Measurements from ENCODE around the gene RNU5B-1. TPM values are rescaled to one million over a fixed set of nuclear protein-coding genes. Genes with fewer than 3 reads are reported as not detected.
"Not testable (repeated sequence)": the region's sequence is repeated elsewhere in the genome, so short reads cannot be mapped to it uniquely, and the experiment has no call there.

The RNU5B-1 gene
- polyA plus RNA-seq, 1 donor = not detected

- H3K27me3 ChIP-seq (ENCODE audit: control insufficient read depth, insufficient read depth, low read length) = no peaks in the 10 kb centered on the region
- no CpG with 5 or more reads among the region's 4 CpGs for WGBS (ENCODE audit: insufficient coverage, low lambda C conversion rate)
- H3K4me3 ChIP-seq (ENCODE audit: low read length) = no peak overlapping the region
- no peak for DNase-seq
- H3K9me3 ChIP-seq (ENCODE audit: control insufficient read depth, low read depth, low read length) = no peaks in the 10 kb centered on the region
- no peak overlapping the region for H3K27ac ChIP-seq (ENCODE audit: low read length)
- no peaks in the 10 kb centered on the region for H3K4me1 ChIP-seq (ENCODE audit: control insufficient read depth, insufficient read depth, low read length)
- H3K36me3 ChIP-seq (ENCODE audit: control insufficient read depth, insufficient read depth, low read length) = peaks cover 18% of the 10 kb centered on the region
Measured at GRCh38 chr15:65268411-65268810, 36.1 kb upstream of the RNU5B-1 start.

- H3K4me3 ChIP-seq (ENCODE audit: low read length); H3K4me1 ChIP-seq (ENCODE audit: control insufficient read depth, insufficient read depth, low read length); H3K27me3 ChIP-seq (ENCODE audit: control insufficient read depth, insufficient read depth, low read length); H3K9me3 ChIP-seq (ENCODE audit: control insufficient read depth, low read depth, low read length): not testable (repeated sequence)
- Histone ChIP-seq H3K27ac (ENCODE audit: low read length) (peak overlapping the region; percentile 5), H3K36me3 (ENCODE audit: control insufficient read depth, insufficient read depth, low read length) (peaks cover 13% of the 10 kb centered on the region)
- WGBS (ENCODE audit: insufficient coverage, low lambda C conversion rate) = 100% methylated on average over 1 of the region's 15 CpGs
- DNase-seq = peak; percentile 67 to 71
Measured at GRCh38 chr15:65270811-65271545, 33.5 kb upstream of the RNU5B-1 start.

DNA sequence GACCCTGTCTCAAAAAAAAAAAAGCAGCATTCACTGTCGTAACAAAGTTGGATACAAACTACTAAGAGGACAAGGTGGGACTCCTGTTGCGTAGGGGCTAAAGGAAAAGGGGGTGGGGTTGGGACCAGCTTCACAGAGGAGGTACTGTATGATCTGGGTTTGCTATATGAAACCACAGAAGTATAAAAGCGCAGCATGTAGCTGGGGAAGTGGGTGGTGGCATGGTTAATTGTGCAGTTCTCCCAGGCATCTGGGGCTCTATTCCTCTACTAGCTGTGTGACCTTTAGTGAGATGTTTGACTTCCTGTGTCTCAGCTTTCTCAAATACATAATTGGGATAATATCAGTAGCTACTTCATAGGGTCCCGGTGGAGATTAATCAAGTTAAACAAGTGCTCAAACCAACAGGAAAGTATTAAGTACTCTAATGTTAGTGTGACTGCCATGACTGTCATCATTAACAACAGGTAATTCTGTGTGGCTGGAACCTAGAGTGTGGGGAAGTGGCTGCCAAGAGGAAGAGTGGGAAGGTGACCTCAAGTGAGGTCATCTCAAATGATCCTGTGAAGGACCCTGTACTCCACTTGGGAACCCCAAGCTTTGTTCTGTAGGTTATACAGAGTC lies 29.3 kb upstream of the RNU5B-1 start:
- WGBS (ENCODE audit: insufficient coverage, low lambda C conversion rate) = no CpG with 5 or more reads among the region's 4 CpGs
- no peak overlapping the region for H3K27ac ChIP-seq (ENCODE audit: low read length)
- peaks cover 6% of the 10 kb centered on the region for H3K4me1 ChIP-seq (ENCODE audit: control insufficient read depth, insufficient read depth, low read length)

GRCh38 chr15:65275728-65276126 lies 28.8 kb upstream of the RNU5B-1 start:
- peak overlapping the region; percentile 23 for H3K27ac ChIP-seq (ENCODE audit: low read length)

More for the DNA sequence above, 29.3 kb upstream of the RNU5B-1 start:
- Histone ChIP-seq H3K36me3 (ENCODE audit: control insufficient read depth, insufficient read depth, low read length) (peaks cover 5% of the 10 kb centered on the region), H3K9me3 (ENCODE audit: control insufficient read depth, low read depth, low read length) (no peaks in the 10 kb centered on the region), H3K27me3 (ENCODE audit: control insufficient read depth, insufficient read depth, low read length) (no peaks in the 10 kb centered on the region), H3K4me3 (ENCODE audit: low read length) (no peak overlapping the region)
- DNase-seq = no peak

GRCh38 chr15:65277015-65277414 lies 27.5 kb upstream of the RNU5B-1 start:
- Histone ChIP-seq H3K4me3 (ENCODE audit: low read length) (no peak overlapping the region), H3K27ac (ENCODE audit: low read length) (no peak overlapping the region), H3K4me1 (ENCODE audit: control insufficient read depth, insufficient read depth, low read length) (peaks cover 6% of the 10 kb centered on the region), H3K36me3 (ENCODE audit: control insufficient read depth, insufficient read depth, low read length) (no peaks in the 10 kb centered on the region), H3K9me3 (ENCODE audit: control insufficient read depth, low read depth, low read length) (no peaks in the 10 kb centered on the region), H3K27me3 (ENCODE audit: control insufficient read depth, insufficient read depth, low read length) (no peaks in the 10 kb centered on the region)
- no CpG with 5 or more reads among the region's 1 CpG for WGBS (ENCODE audit: insufficient coverage, low lambda C conversion rate)
- no peak for DNase-seq

More at GRCh38 chr15:65275728-65276126, 28.8 kb upstream of the RNU5B-1 start:
- Histone ChIP-seq H3K27me3 (ENCODE audit: control insufficient read depth, insufficient read depth, low read length) (no peaks in the 10 kb centered on the region), H3K4me1 (ENCODE audit: control insufficient read depth, insufficient read depth, low read length) (peaks cover 6% of the 10 kb centered on the region), H3K36me3 (ENCODE audit: control insufficient read depth, insufficient read depth, low read length) (peaks cover 1% of the 10 kb centered on the region), H3K4me3 (ENCODE audit: low read length) (no peak overlapping the region), H3K9me3 (ENCODE audit: control insufficient read depth, low read depth, low read length) (no peaks in the 10 kb centered on the region)
- peak; percentile 76 to 85 for DNase-seq
- WGBS (ENCODE audit: insufficient coverage, low lambda C conversion rate) = no CpG with 5 or more reads among the region's 2 CpGs

- Histone ChIP-seq H3K27me3 (ENCODE audit: control insufficient read depth, insufficient read depth, low read length) (no peaks in the 10 kb centered on the region), H3K36me3 (ENCODE audit: control insufficient read depth, insufficient read depth, low read length) (no peaks in the 10 kb centered on the region), H3K27ac (ENCODE audit: low read length) (no peak overlapping the region), H3K9me3 (ENCODE audit: control insufficient read depth, low read depth, low read length) (no peaks in the 10 kb centered on the region), H3K4me3 (ENCODE audit: low read length) (no peak overlapping the region), H3K4me1 (ENCODE audit: control insufficient read depth, insufficient read depth, low read length) (peaks cover 6% of the 10 kb centered on the region)
- no CpG with 5 or more reads among the region's 1 CpG for WGBS (ENCODE audit: insufficient coverage, low lambda C conversion rate)
- no peak for DNase-seq
Measured at GRCh38 chr15:65278480-65278879, 26.0 kb upstream of the RNU5B-1 start.

- H3K9me3 ChIP-seq (ENCODE audit: control insufficient read depth, low read depth, low read length) = no peaks in the 10 kb centered on the region
- WGBS (ENCODE audit: insufficient coverage, low lambda C conversion rate) = no CpG with 5 or more reads among the region's 10 CpGs
- H3K36me3 ChIP-seq (ENCODE audit: control insufficient read depth, insufficient read depth, low read length) = no peaks in the 10 kb centered on the region
- H3K27me3 ChIP-seq (ENCODE audit: control insufficient read depth, insufficient read depth, low read length) = no peaks in the 10 kb centered on the region
- peaks cover 4% of the 10 kb centered on the region for H3K4me1 ChIP-seq (ENCODE audit: control insufficient read depth, insufficient read depth, low read length)
- DNase-seq = no peak
- peak overlapping the region; percentile 90 for H3K4me3 ChIP-seq (ENCODE audit: low read length)
- peak overlapping the region; percentile 91 for H3K27ac ChIP-seq (ENCODE audit: low read length)
Measured at GRCh38 chr15:65285291-65286068, 19.0 kb upstream of the RNU5B-1 start.

DNA sequence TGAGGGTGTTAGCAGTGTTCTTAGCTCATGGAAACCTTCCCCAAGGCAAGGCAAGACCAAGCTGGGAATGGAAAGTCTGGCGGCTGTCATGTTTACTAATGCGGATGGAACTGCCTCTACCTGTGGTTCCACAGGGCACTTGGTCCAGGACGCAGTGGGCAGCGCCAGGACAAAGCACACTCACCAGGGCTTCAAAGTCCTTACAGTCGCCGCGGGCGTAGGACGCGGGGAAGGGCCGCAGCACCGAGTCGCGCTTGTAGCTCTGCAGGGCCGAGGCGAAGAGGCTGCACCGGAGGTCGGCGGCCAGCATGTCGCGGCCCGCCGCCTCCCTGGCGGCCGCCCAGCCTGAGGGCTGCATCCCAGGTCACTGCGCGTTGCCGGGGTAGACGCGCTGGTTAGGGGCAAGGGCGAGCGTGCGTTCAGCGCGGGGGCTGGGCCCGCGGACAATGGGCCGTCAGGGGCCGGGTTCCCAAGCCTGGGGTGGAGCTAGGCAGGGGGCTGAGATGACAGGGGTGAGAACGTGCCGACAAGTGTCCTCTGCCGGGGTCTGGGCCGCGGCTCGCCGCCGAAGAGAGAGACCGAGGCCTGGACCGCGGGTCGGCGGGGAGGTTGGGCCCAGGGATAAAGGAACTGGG lies 18.3 kb upstream of the RNU5B-1 start:
- Histone ChIP-seq H3K27me3 (ENCODE audit: control insufficient read depth, insufficient read depth, low read length) (no peaks in the 10 kb centered on the region), H3K9me3 (ENCODE audit: control insufficient read depth, low read depth, low read length) (no peaks in the 10 kb centered on the region), H3K4me1 (ENCODE audit: control insufficient read depth, insufficient read depth, low read length) (peaks cover 4% of the 10 kb centered on the region), H3K27ac (ENCODE audit: low read length) (peak overlapping the region; percentile 91), H3K4me3 (ENCODE audit: low read length) (peak overlapping the region; percentile 90), H3K36me3 (ENCODE audit: control insufficient read depth, insufficient read depth, low read length) (no peaks in the 10 kb centered on the region)
- WGBS (ENCODE audit: insufficient coverage, low lambda C conversion rate) = no CpG with 5 or more reads among the region's 52 CpGs
- peak; percentile 42 to 84 for DNase-seq

GRCh38 chr15:65286704-65287519 lies 17.6 kb upstream of the RNU5B-1 start, which contains the start of gene PARP16:
Gene PARP16, minus strand, starts transcription at chr15:65286883. Its CDS starts 457 bp downstream, at chr15:65286426.
- peak within 1 kb of the TSS; percentile 91 for H3K27ac ChIP-seq (ENCODE audit: low read length)
- WGBS (ENCODE audit: insufficient coverage, low lambda C conversion rate) = no CpG with 5 or more reads among the region's 62 CpGs
- no peaks in the 10 kb centered on the region for H3K36me3 ChIP-seq (ENCODE audit: control insufficient read depth, insufficient read depth, low read length)
- H3K4me1 ChIP-seq (ENCODE audit: control insufficient read depth, insufficient read depth, low read length) = peaks cover 4% of the 10 kb centered on the region
- no peaks in the 10 kb centered on the region for H3K9me3 ChIP-seq (ENCODE audit: control insufficient read depth, low read depth, low read length)
- DNase-seq = peak; percentile 90 to 96
- H3K27me3 ChIP-seq (ENCODE audit: control insufficient read depth, insufficient read depth, low read length) = no peaks in the 10 kb centered on the region
- H3K4me3 ChIP-seq (ENCODE audit: low read length) = peak within 1 kb of the TSS; percentile 90
